Thyroid gland (tissue), 4 donors: ENCODE results near the gene ACVRL1.

ENCODE experiments used
- CTCF ChIP-seq, 6 experiments: fragments of 200-600 bp in 3 of 6; fragments of 450-650 bp in 3 of 6; sonication (generic) in 3 of 6; IDR thresholded peaks; one replicate each; pipeline ENCODE4 v1.5.1; 2016 to 2019; ENCODE audit warnings: antibody characterized with exemption in 6 of 6, mild to moderate bottlenecking in 2 of 6, inconsistent platforms in 1 of 6, moderate library complexity in 1 of 6
- POLR2A ChIP-seq, 2 donors: fragments of 450-650 bp; IDR thresholded peaks; one replicate each; pipeline ENCODE4 v1.6.1; 2017; ENCODE audit warnings: antibody characterized with exemption in 2 of 2, mild to moderate bottlenecking in 2 of 2, moderate library complexity in 1 of 2

- TF ChIP-seq CTCF (IDR thresholded peaks at IDR 0.05) = no peak
- no peak for TF ChIP-seq POLR2A (IDR thresholded peaks at IDR 0.05)
These were observed 6.0 kb downstream of the ACVRL1 start for GRCh38 chr12:51913071-51914033.
